Breast epithelium (tissue), 3 donors: ENCODE data around the gene APC2.

ENCODE experiments used
- CTCF ChIP-seq, 3 donors: fragments of 450-650 bp; IDR thresholded peaks; one replicate each; pipeline ENCODE4 v1.5.1; 2016 to 2017; ENCODE audit warnings: antibody characterized with exemption in 3 of 3, mild to moderate bottlenecking in 3 of 3, moderate library complexity in 3 of 3
- POLR2A ChIP-seq: fragments of 450-650 bp; IDR thresholded peaks from one replicate; pipeline ENCODE4 v1.6.1; 2016; ENCODE audit warnings: antibody characterized with exemption, mild to moderate bottlenecking, moderate library complexity

GRCh38 chr19:1456121-1456900 lies 6.4 kb downstream of the APC2 start:
- TF ChIP-seq CTCF (IDR thresholded peaks at IDR 0.05) (no peak), POLR2A (no peak)
